Stimulated activated CD8-positive, alpha-beta memory T cell treated with anti-CD3 and anti-CD28 coated beads, Interleukin-4, amount 100 ng/mL, for 4 hours (primary cell): ENCODE results near the gene NEMP1.
"Not testable (repeated sequence)": the region's sequence is repeated elsewhere in the genome, so short reads cannot be mapped to it uniquely, and the experiment has no call there.

Source experiments
- DNase-seq, 2 donors: peaks; one replicate each; pipeline ENCODE4 v3.0.0-alpha.2; 2020; ENCODE audit warnings: low read depth in 2 of 2, low spot score in 1 of 2

NEMP1 gene

DNA sequence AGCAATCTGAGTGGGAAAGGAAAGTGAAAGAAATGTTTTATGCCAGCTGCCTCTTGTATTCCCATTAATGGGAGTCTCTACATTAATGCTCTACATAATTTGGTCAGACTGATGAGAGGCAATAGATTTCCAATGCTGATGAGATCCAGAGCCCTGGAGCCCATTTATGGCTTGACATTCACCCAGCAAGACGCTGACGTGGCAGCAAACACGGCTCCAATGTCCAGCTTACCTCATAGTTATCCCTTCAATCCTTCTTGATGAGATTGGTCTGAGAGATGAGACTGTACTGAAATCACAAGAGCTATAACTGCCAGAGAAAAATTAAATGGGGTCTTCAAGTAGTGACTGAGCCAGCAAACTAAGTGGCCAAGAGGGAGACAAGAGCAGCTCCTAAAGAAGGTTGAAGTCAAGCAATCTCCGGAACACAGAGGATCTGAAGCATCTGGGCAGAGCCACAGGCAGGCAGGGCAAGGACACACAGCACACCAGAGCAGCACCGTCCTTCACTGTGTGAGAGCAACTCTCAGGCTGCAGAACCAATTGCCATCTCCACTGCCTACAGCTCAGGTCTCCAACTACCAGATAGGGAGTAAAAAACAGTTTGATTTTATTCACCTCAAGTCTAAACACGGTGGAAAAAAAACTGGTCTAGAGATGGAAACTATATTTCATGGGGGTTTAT is 21.4 kb downstream of the NEMP1 start:
- DNase-seq, result no peak

DNA sequence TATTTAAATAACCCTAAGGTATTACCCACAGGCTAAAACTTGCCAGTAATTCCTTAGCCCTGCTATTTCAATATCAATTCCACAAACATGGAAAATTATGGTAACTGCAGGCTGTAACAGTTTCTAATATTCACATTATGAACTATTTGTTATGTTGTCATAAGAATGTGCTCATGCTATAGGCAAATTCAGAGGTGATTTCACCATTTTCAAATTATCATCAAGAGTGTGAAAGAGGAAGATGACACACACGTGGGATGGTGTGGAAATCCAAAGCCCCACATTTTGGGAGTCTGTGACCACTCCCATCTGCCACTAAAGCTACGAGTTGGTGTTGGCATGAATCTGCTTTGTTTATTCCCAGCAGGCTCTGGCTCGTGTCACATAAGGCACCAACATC is 22.8 kb downstream of the NEMP1 start:
- DNase-seq, result no peak

DNA sequence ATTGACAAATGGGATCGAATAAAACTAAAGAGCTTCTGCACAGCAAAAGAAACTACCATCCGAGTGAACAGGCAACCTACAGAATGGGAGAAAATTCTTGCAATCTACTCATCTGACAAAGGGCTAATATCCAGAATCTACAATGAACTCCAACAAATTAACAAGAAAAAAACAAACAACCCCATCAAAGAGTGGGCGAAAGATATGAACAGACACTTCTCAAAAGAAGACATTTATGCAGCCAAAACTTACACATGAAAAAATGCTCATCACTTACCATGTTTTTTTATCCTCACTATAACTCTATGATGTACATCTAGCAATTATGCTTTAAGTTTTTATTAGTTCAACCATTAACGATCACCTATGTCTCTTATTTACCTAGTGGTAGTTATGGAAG is 24.7 kb downstream of the NEMP1 start:
- not testable (repeated sequence) for DNase-seq

DNA sequence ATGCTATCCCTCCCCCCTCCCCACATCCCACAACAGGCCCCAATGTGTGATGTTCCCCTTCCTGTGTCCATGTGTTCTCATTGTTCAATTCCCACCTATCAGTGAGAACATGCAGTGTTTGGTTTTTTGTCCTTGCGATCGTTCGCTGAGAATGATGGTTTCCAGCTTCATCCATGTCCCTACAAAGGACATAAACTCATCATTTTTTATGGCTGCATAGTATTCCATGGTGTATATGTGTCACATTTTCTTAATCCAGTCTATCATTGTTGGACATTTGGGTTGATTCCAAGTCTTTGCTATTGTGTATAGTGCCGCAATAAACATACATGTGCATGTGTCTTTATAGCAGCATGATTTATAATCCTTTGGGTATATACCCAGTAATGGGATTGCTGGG is 25.4 kb downstream of the NEMP1 start:
- not testable (repeated sequence) for DNase-seq

DNA sequence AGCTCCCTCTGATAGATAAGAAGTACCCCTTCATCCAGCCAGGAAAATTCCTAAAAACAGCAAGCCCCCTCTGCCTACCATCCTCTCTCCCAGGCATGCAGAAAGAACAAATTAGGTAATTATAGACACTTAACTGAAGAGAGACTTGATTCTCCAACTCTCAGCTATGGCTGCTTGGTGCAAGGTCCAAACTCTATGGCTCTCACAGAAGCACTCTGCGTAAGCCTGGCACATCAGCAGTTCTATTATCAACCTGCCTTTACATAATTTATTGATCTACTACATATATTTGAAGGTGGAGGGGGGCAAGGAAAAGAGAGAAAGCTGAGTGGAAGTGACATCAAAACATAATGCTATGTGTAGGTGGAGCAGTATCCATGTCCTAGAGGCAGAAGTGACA is 27.6 kb downstream of the NEMP1 start:
- no peak for DNase-seq

DNA sequence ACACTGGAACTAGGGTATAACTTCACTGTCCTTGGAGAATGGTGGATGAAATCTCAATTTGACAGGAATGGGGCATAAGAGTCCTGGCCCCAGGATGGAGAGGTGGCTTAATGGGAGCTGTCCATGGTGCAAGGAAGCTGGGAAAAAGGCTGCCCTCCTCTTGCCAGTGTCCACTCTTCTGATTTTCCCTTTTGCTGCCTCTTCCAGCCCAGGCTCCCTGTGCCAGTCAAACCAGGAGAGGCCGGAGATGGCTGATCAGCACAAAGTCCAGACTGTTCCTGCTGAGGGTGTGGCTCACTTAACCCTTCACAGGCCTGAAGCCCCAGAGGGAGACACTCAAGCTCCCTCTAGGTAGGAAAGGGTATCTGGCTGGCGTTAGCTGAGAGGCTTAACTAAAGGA is 28.7 kb downstream of the NEMP1 start, which contains the start of gene MYO1A:
MYO1A (minus strand) TSS at position 240 of the 400 bp plus-strand sequence. CDS start 1,806 bp downstream, outside the sequence.
- no peak for DNase-seq

DNA sequence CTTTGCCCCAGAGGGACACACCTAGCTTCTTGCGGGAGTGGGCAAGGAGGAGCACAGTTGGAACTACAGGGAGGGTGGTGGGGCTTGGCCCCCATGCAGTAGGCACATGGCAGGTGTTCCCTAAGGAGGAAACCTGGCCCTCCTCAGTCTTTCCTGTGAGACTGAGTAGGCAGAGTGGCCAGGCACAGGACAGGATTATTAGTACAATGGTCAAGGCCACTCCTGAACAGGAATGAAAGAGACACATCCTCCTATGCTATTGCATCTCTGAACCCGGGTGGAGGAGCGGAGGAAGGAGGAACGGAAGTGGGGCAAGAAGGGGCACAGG is 29.5 kb downstream of the NEMP1 start:
- DNase-seq, result no peak

DNA sequence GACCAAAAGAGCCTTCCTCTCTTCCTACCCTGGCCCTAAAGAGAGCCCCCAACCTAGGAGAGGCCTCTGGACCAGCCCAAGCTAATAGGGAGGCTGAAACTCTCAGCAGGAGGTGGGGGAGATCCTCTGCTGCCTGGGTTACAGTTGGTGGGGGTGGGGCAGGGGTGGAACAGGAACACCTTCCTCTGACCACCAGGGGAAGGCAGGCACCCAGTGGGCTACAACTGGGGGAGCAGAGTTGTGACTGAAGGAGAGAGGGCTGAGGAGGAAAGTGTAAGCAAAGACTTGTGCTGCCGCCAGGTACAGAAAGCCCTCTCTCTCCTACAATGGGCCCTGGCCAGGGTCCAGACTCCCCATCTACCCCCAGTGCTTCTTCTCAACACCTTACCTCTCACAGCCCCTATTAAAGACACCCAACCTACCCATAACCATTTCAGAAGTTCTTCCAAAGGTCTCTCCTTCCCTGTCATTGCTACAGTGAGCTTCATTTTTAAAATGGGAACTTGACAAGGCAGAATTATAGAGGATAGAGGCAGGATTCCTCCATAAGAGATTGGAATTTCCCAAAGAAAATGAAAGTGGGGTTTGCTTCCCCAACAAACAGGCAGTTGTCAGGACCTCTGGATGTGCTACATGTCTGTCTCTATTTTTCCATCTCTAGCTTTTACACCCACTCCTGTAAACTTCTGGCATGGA is 30.0 kb downstream of the NEMP1 start:
- DNase-seq, result no peak

DNA sequence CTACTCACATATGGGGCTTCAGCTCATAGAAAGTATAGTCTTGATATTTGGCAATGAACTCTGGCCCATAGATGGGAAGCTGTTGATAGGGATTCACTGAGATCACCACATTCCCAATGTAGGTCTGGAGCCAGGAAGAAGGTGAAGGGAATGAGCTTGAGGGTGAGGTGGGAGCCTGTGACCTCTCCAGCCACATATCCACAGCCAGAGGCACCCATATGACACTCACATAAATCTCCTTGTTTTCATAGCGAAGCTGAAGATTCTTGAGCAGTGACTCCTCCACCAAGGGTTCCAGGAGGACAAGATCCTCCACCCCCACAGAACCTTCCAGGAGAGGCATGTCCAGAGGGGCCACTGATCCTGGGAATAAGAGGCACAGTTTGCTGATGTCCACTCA is 30.6 kb downstream of the NEMP1 start:
- DNase-seq, result no peak

DNA sequence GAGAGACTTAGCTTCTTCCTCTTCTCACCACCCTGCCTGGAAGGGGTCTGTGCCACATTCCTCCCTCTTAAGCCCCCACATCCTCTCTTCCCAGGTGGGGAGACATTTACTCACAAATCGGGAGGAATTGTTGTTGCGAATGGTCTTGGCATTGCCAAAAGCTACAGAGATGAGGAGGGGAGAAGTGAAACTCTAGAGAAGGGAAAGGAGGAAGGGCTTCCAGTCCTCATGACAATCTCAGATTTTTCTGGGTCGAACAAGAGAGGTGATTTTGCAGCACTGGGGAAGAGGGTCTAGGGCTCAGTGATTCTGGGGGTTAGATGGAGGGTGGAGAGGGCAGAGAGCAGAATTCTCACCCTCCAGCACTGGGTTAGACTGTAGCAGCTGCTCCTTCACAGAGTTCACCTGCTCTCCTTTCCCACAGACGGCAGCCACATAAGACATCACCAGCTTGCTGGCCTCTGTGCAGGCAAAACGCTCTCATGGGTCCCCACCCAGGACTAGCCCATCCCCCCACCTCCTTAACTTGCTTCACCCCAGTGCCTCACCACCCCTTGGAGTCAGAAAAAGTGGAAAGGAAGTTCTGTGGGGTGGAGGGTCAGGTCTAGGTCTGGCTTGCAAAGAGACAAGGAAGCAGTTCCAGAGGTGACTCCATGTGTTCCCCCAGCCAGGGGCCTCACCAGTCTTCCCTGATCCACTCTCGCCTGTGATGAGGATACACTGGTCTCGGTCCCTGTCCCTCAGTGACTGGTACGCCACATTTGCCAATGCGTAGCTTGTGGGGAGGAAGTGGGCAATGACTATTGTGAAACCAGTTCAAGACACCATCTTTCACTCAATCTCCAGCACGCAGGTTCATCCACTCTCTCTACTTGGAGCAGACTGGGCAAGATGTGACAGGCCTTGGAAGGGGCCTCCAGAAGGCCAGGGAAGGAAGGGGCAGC is 31.4 kb downstream of the NEMP1 start:
- no peak for DNase-seq

DNA sequence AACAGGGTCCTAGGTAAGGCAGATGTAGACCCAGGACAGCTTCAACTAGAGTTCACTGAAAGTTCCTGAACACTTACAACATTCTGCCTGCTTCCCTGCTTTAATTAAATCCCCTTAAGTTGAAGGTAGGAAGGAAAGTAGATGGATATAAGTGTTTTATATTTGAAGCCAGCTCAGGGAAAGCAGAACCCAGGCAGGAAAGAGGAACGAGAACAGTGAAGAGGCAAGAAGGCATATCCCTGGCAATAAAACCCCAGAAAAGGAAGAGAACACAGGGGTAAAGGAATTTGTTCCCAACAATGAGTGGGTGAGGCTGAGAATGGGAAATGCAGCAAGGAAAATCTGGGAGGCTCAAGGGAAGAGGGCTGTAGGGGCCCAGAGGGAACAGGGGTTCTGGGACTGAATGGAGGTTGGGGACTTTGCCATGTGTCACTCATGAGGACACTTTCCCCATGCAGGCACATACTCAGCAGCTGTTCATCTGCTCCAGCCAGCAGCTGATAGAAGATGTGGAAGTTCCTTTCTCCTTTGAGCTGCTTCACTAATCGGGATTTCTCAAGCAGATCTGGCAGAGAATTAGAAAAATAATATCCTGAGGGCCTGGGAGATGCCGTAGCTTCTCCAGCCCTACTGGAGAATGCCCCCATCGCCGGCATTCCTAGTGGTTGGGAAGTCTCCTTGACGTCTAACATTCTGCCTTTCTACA is 32.4 kb downstream of the NEMP1 start:
- no peak for DNase-seq

DNA sequence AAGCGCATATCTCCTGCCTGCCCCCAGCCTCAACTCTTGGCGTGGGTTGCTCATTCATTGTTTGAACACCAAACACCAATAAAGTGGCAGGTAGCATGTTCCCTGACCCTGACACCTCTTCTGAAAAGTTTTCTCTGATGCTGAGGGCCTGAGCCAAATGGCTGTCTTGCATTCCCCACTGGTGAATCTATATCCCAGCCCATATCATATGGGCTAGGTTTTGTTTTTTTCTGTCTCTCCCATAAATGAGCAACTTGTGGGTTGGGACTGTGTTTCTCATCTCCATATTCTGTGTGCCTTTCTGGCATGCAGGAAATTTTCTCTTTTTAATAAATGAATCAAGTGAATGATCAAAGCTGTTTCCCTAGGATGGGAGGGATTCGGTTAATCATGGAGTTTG is 33.7 kb downstream of the NEMP1 start:
- no peak for DNase-seq

DNA sequence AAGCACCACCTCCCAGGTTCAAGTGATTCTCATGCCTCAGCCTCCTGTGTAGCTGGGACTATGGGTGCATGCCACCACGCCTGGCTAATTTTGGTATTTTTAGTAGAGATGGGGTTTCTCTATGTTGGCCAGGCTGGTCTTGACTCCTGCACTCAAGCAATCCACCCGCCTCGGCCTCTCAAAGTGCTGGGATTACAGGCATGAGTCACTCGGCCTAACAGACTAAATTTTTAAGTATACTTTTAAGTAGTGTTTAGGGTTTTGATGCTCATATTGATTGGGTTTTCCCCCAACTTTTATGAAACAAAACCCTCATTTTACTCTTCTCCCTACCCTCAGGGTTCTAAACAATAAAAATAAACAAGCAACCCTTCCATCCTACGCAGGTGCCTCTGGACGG is 34.1 kb downstream of the NEMP1 start:
- DNase-seq, result no peak

DNA sequence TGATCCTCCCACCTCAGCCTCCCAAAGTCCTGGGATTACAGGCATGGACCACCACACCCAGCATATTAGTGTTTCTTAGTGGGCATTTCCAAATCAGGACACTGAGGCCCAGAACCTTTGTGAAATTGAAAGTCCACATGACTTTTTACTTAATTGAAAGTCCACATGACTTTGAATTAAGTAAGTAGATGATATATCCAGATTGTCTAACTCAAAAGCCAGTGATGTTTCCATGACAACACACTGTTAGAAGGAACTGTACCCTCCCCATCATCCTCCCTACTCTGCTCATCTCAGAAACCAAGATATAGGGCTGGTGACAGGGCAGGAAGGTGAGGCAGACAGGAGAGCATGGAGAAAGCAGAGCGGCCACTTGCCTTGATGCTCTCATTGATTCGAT is 35.9 kb downstream of the NEMP1 start:
- no peak for DNase-seq

DNA sequence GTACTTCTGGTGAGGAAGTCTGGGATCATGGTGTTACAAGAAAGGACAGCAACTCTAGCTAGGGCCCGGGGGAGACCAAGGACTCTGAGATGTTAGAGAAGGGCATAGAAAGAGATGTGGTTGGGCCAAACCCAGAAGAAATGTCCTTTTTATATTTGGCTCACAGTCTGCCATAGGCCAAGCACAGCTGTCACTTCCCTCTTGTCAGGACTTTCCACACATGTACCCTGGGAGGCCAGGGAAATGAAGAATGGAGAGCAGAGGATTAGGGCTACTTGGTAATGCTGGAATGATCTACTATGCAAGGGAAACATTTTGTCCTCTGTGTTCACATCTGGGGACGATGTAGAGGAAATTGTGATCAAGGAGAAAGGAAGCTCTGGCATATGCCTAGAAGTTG is 37.8 kb downstream of the NEMP1 start:
- no peak for DNase-seq

DNA sequence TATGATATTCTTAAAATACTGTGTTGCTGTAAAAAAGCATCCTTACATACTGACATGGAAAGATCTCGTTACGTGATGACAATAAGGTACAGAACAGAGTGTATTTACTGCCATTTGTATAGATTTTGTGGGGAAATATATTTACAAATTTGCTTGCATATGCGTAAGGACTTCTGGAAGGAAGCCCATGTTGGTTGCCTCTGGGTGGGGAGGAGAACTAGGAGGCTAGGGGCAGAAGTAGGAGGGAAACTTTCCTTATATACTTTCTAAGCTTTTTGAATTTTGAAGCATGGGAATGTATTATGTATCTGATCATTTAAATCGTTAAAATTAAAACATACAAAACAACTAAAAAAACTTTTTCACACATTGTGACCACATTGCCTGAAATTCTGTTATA is 38.4 kb downstream of the NEMP1 start:
- no peak for DNase-seq

DNA sequence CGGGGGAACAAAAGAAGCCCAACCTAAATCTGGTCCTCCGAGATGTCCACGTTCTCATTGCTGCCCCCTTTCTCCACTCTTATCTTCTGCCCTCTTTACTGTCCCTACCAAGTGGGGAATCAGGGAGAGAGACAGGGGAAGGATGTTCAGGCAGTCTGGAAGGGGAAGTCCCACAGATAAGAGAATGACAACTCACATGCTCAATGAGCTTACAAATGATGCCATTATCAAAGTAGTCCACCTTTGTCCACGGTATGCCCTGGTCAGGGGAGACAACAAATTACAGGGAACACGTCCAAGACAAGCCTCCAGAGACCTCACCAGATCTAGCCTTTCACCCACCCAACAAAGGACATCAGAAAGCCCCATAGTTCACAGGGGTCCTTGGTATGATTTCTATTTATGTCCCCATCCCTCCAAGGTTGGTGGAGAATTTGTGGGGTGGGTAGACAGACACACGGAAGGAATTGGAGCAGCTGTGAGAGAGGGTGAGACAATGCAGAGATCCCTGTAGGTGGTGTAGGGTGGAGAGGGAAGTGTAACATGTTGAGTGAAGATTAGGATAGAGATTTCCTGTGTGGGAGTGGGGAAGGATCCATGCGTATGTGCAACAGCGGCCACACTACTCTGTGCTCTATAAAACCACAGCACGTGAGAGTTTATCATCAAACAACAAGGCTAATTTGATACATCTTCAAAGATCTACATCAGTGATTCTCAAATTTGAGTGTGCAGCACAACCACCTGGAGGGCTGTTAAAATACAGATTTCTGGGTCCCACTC is 39.4 kb downstream of the NEMP1 start:
- DNase-seq, result no peak

DNA sequence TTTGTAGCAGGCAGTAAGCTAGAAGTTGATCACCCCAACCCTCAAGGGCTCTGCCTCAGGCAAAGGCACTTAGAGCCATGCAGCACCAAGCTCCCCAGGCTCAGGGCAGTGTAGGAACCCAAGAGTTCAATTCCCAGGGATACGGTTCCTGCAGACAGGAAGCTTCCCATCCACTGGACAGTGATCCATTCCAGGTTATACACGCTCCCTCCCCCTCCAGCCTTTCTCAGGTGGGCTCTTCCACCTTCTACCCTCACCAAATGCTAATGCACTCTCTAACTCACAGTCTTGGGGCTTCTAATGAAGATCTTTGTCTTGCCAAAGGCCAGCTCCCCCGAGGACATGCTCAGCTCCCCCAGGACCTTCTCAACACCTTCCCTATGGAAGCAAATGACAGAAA is 41.3 kb downstream of the NEMP1 start:
- DNase-seq, result no peak

DNA sequence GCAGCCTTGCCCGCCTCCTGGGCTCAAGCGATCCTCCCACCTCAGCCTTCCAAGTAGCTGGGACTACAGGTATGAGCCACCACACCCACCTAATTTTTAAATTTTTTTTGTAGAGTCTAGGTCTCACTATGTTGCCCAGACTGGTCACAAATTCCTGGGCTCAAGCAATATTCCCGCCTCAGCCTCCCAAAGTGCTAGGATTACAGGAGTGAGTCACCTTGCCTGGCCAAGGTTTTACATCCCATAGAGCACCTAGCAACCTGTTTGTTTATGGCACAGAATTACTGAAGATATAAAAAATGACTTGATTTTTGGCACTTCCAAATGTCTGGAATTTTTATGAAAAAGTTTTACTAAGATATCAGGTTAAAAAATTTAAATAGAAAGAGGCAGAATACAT is 45.2 kb downstream of the NEMP1 start:
- no peak for DNase-seq

DNA sequence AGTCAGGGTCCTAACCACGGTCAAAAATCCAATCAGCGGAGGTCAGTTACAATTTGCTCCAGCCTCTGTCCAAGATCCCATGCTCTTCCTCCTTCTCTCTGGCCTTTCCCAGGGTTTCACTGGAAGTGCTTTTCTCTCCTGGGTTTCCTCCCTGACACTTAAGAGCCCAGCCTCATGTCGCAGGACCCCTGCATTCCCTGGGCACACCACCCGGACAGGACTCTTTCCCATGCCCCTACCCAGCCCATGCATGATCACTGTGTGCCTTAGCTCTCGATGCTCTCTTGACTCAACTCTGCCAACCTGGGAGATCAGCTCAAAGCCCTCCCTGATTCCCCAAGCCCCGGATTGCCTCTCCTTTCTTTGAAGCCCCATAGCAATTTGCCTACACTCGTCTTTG is 46.8 kb downstream of the NEMP1 start:
- no peak for DNase-seq
